Stimulated activated CD4-positive, alpha-beta T cell treated with anti-CD3 and anti-CD28 coated beads, Interleukin-12 subunit alpha, Interleukin-12 subunit beta, amount 100 ng/mL, for 48 hours (primary cell): ENCODE measurements around the gene DYNLRB2.

Experiments used
- DNase-seq, 3 donors: peaks; one replicate each; pipeline ENCODE4 v3.0.0-alpha.2; 2020; ENCODE audit warnings: low read depth in 2 of 3, low spot score in 1 of 3

Gene DYNLRB2

GRCh38 chr16:80547145-80547544 is 6.4 kb downstream of the DYNLRB2 start:
- no peak for DNase-seq

DNA sequence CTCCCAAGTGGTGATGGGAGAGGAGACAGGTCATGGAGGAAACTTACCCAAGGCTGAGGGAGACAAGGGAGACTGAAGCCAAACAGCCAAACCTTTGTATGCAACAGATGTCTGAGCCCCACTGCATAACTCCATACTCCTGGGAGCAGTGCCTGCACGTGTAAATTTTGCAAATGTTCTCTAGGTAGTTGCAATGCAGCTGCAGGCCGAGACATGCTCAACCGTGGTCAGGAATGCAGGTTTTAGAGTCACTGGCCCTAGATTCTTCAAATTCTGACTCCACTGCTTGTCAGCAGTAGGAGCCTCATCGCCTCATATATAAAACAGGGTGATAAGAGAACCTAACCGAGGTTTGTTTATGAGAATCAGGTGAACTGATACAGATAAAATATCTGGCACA is 11.5 kb downstream of the DYNLRB2 start:
- no peak for DNase-seq

GRCh38 chr16:80554033-80554432 is 13.2 kb downstream of the DYNLRB2 start:
- DNase-seq: no peak

DNA sequence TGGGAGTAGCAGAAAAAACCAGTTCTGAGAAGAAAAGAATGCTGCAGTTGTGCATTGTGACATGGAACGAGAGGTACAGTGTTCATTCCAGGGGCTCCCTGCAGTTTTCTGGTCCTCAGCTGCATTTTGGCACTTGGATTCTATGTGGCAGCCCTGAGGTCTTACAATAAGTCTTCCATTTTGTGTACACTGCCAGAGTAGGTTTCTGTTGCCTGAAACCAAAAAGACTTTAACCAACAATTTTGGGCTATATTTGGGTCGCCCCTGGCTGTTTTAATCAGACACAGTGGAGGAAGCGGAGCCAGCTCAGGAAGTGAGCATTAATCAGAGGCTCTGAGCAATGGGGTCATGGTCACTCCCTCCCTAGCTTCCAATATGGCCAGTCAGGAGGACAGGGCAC is 15.7 kb downstream of the DYNLRB2 start:
- DNase-seq: no peak

GRCh38 chr16:80557037-80557436 is 16.2 kb downstream of the DYNLRB2 start:
- DNase-seq: no peak

GRCh38 chr16:80559369-80559768 is 18.6 kb downstream of the DYNLRB2 start:
- DNase-seq: no peak

- no peak for DNase-seq
Observed at GRCh38 chr16:80563066-80563465, 22.3 kb downstream of the DYNLRB2 start.

- no peak for DNase-seq
Observed at GRCh38 chr16:80564394-80564793, 23.6 kb downstream of the DYNLRB2 start.

DNA sequence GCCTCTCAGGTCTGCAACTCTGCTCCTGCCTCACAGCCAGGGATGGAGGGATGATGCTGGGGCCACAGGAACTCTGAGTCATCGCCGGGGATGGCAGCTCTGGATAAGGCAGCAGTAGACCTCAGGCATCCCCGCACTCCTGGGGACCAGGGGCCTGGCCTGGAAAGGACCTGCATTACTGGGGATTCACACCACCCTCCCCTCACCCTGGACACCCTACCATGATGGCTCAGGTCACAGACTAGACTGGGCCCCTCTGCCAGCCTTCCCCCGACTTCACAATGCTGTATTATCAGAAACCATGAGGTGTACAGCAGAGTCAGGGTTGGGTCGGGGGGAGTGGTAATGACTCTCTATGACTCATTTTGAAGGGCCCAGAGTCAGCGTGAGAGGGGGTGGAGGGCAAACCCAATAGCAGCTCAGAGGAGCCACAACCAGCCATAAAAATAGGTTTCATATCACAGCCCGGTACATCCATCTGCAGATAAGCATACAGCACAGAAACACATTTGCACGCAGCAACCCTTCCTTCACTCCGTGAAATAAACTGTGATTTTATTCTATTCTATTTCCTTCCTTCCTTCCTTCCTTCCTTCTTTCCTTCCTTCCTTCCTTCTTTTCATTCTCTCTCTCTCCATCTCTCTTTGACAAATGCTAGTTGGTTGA is 28.8 kb downstream of the DYNLRB2 start:
- peak; percentile 74 to 76 (median 75) for DNase-seq

DNA sequence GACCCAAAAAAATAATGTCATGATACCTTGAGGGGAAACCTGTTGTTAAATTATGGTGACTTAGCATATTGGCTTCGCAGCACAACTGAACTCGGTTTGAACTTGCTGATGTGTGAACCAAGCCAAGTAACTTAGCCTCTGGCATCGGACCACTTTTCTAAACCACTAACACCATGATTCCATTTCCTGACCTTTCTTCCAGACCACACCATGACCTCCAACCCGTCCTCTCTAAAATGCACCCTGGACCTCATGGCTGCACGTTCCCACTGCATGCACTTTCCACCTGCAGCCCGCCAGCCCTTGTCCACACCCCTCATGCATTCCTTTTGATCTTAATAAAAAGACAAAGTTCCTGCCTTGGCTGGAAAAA is 29.3 kb downstream of the DYNLRB2 start:
- DNase-seq: no peak

GRCh38 chr16:80573700-80574120 is 32.9 kb downstream of the DYNLRB2 start:
- DNase-seq: no peak

GRCh38 chr16:80576343-80576912 is 35.6 kb downstream of the DYNLRB2 start:
- no peak for DNase-seq

DNA sequence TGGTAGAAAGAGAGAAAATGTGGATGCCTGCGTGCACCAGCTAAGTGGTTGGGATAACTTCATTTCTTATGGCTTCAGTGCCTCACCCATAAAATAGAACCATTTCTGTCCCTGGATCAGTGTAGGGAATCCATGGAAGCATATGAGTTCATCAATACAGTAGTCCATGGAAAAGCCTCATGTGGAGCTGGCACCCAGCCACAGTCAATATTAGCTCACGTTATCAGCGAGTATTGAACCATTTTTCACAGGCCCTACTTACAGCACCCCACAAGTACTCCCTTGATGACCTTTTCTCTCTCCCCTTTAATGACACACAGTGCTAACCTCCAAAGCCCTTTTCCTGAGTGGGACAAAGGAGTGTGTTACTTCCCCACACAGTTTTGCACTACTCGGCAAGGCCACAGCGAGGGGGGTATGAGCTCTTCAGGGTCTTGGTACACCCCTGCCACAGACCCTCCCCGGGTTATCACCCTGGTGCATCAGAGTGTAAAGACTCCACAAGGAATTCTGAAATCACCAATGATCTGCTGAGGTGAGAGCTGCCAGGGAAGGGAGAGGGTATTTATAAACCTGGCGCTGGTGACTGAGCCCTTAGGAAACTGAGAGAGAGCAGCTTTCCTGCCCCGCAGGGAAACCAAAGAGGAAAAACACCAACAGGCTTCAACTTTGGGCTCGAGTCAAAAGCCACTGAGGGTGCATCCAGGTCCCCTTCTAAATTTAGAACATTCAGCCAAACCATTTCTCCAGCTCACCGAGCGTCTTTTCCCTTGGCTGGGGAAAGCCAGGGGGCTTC is 36.9 kb downstream of the DYNLRB2 start:
- no peak for DNase-seq

GRCh38 chr16:80580109-80580832 is 39.5 kb downstream of the DYNLRB2 start:
- DNase-seq: peak; percentile 63 to 71 (median 70)

DNA sequence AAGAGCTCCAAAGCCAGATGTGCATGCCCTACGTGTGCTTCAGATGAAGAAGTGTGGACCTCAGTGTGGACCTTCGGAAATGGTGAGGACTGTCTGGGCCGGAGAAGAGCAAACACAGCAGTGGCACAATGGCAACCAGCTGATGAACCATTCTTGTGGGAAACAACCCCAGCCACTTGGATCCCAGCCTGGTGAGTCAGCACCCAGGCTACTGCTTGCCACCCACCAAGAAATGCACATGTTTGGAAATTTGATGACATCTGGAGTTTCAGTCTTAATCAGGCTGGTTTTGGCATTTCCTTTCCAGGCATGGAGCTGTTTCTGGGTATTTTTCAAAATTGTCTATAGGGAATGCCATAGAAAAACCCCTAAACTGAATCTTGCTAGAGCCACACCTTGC is 42.7 kb downstream of the DYNLRB2 start:
- DNase-seq: peak; percentile 50 to 61 (median 50)

GRCh38 chr16:80585764-80586163 is 45.0 kb downstream of the DYNLRB2 start:
- DNase-seq: no peak

GRCh38 chr16:80586476-80586875 is 45.7 kb downstream of the DYNLRB2 start:
- no peak for DNase-seq

GRCh38 chr16:80587071-80587470 is 46.3 kb downstream of the DYNLRB2 start:
- no peak for DNase-seq

GRCh38 chr16:80591071-80591915 is 50.5 kb downstream of the DYNLRB2 start:
- no peak for DNase-seq

DNA sequence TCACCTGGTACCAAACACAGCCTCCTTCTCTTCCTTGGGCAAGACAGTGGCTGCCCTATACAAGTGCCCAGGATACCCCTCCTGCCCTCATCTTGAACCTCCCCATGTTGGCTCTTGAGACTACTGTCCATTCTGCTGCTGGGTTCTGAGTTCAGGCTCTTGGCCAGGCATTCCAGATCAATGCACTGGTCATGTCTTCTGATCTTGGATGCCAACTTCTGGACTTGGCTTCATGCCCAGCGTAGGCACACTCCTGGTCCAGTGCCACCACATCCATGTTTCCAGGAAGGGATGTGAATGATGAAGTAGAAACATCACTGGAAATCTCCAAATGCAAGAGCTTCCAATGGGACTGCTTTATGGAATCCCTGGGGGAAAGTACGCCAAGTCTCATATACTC is 51.5 kb downstream of the DYNLRB2 start:
- no peak for DNase-seq

- no peak for DNase-seq
Observed at GRCh38 chr16:80594756-80595155, 54.0 kb downstream of the DYNLRB2 start.
